Ovary (tissue), 3 donors: ENCODE data around the gene SCAF4.

ENCODE experiments used
- POLR2A ChIP-seq: fragments of 450-650 bp; IDR thresholded peaks from one replicate; pipeline ENCODE4 v1.6.1; 2017; ENCODE audit warnings: antibody characterized with exemption, mild to moderate bottlenecking, moderate library complexity
- TF ChIP-seq, protein P1 (sequence below), 3 donors: fragments of 450-650 bp in 2 of 3; fragments of 200-600 bp in 1 of 3; IDR thresholded peaks; one replicate each; pipeline versions ENCODE4 v1.5.1 to v1.8.0; 2016 to 2022; ENCODE audit warnings: antibody characterized with exemption in 3 of 3, mild to moderate bottlenecking in 1 of 3
- donor health status: DM: no; HTN: no; CAD: no.

DNA sequence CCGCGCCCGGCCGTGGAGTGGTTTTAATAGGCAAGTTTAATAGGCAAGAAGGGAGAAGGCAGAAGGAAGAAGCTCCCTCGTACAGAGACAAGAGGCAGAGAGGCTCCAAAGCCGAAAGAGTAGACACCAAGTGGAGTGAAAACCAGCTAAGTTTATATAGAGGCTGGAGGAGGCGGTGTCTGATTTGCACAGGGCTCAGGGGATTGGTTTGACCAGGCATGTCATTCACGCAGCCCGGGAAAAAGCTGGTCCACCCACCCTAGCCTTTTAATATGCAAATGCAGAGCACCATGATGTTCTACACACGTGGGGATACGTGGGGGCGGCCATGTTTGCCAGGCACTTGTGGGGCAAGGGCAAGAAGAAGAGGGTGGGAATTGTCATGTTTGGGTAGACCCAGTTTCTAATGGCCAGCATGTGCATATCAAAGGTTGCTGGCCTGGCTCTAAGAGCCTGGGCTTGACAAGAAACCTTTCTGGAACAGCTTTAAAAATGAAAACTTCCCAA, 90.4 kb downstream of the SCAF4 start:
- TF ChIP-seq POLR2A: no peak
- TF ChIP-seq, protein P1, sequence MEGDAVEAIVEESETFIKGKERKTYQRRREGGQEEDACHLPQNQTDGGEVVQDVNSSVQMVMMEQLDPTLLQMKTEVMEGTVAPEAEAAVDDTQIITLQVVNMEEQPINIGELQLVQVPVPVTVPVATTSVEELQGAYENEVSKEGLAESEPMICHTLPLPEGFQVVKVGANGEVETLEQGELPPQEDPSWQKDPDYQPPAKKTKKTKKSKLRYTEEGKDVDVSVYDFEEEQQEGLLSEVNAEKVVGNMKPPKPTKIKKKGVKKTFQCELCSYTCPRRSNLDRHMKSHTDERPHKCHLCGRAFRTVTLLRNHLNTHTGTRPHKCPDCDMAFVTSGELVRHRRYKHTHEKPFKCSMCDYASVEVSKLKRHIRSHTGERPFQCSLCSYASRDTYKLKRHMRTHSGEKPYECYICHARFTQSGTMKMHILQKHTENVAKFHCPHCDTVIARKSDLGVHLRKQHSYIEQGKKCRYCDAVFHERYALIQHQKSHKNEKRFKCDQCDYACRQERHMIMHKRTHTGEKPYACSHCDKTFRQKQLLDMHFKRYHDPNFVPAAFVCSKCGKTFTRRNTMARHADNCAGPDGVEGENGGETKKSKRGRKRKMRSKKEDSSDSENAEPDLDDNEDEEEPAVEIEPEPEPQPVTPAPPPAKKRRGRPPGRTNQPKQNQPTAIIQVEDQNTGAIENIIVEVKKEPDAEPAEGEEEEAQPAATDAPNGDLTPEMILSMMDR (IDR thresholded peaks at IDR 0.05): no peak
